Measurements from ENCODE around the gene PEG3.

PEG3 gene

DNA sequence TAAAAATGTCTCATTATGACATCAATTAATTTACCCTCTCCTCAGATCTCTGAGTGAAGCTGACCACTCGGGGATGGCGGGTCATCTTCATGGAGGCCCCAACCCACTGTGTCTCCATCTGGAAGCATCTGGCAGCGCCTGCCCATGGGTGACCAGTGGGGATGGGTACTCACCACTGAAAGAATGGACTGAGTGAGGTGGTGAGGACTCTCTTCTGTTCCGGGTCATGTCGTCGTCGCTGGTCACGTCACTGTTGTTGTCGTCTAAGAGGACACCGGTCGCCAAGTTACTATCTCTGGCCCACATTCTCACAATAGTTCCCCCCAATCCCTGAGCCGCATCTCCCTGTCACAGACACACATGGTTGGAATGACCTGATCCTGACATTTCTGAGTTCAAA lies 17.1 kb downstream of the PEG3 start:
- H3K4me3 ChIP-seq (ENCODE audit: low read length), result no peak overlapping the region
- TF ChIP-seq, protein P1, sequence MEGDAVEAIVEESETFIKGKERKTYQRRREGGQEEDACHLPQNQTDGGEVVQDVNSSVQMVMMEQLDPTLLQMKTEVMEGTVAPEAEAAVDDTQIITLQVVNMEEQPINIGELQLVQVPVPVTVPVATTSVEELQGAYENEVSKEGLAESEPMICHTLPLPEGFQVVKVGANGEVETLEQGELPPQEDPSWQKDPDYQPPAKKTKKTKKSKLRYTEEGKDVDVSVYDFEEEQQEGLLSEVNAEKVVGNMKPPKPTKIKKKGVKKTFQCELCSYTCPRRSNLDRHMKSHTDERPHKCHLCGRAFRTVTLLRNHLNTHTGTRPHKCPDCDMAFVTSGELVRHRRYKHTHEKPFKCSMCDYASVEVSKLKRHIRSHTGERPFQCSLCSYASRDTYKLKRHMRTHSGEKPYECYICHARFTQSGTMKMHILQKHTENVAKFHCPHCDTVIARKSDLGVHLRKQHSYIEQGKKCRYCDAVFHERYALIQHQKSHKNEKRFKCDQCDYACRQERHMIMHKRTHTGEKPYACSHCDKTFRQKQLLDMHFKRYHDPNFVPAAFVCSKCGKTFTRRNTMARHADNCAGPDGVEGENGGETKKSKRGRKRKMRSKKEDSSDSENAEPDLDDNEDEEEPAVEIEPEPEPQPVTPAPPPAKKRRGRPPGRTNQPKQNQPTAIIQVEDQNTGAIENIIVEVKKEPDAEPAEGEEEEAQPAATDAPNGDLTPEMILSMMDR (IDR thresholded peaks at IDR 0.05; ENCODE audit: insufficient read depth, low read depth, low read length, missing control alignments), result no peak
- no peak for DNase-seq (ENCODE audit: low read depth)

DNA sequence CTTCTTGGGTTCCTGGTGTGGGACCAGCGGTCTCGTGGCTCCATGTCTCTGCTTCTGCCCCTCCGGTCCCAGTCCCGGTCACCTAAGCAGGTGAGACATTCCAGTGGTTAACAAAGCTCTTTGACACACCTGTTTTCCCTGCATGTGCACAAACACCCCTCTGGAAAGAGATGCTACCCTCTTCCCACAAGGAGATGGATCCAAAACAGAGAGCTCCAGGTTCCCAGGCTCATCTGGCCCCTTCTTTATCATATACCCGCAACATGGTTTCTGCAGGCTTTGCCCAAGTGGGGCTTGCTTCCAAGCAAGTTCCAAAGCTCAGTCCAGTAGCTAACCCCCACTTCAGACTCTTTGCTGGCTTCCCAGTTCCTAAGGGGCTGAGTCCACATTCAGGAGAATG lies 17.8 kb downstream of the PEG3 start:
- TF ChIP-seq, protein P1 (IDR thresholded peaks at IDR 0.05; ENCODE audit: insufficient read depth, low read depth, low read length, missing control alignments), result no peak
- DNase-seq (ENCODE audit: low read depth), result no peak
- no peak overlapping the region for H3K4me3 ChIP-seq (ENCODE audit: low read length)

DNA sequence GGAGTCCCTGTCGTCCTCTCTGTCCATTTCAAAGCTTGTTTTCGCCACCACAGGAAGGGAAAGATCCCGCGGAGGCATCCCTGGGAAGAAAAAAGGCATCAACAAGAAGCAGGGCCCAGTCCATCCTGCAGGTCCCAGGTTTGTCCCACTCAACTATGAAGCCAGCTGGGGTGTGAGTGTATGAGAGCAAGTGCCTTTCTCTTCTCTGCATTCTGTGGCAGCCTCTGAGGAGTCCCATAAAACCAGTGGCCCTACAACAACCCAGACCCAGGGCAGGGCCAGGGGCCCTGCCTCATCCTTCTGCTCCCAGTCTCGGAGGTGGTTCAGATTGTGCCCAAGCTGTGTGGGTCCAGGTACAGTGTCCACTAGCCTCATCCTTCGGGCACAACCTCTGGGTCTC lies 18.9 kb downstream of the PEG3 start:
- H3K4me3 ChIP-seq (ENCODE audit: low read length), result no peak overlapping the region
- DNase-seq (ENCODE audit: low read depth), result no peak
- TF ChIP-seq, protein P1 (IDR thresholded peaks at IDR 0.05; ENCODE audit: insufficient read depth, low read depth, low read length, missing control alignments), result no peak

DNA sequence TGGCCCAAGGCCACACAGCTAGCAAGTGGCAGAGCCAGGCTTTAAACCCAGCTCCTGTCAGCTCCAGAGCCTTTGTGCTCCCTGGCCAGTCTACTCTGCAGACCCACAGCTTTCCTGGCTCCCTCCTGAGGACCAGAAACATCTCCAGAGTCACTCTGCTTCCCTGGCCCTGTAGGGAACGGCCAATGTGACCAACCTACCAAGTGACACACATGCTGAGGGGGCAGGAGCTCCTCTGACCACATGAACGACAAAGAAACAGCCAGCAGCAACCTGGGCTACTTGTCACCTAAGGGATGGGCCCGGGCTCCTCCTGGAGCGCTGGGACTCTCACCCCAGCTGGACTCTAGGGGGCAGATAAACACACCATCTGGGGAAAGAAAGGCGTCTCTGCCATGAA lies 19.3 kb downstream of the PEG3 start:
- H3K4me3 ChIP-seq (ENCODE audit: low read length), result no peak overlapping the region
- DNase-seq (ENCODE audit: low read depth), result no peak
- TF ChIP-seq, protein P1 (IDR thresholded peaks at IDR 0.05; ENCODE audit: insufficient read depth, low read depth, low read length, missing control alignments), result no peak

DNA sequence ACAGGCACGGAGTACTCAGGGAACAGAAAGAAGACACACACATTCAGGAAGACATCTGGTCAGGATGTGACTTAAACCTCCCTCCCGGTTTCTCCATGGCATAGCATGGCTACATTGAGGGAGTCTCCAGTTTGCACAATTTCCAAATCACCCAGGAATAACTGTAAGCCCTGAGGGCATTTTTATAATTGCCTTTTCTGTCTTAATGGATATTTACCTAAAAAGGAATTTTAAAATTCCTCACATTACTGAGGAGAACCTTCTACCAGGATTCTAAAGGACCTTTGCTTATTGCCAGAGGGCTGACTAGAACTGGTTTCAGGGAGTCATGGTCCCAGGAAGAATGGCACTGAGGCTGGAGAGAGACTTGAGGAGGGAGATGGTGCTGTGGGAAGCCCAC lies 21.4 kb downstream of the PEG3 start:
- DNase-seq (ENCODE audit: low read depth), result no peak
- no peak overlapping the region for H3K4me3 ChIP-seq (ENCODE audit: low read length)
- TF ChIP-seq, protein P1 (IDR thresholded peaks at IDR 0.05; ENCODE audit: insufficient read depth, low read depth, low read length, missing control alignments), result no peak

DNA sequence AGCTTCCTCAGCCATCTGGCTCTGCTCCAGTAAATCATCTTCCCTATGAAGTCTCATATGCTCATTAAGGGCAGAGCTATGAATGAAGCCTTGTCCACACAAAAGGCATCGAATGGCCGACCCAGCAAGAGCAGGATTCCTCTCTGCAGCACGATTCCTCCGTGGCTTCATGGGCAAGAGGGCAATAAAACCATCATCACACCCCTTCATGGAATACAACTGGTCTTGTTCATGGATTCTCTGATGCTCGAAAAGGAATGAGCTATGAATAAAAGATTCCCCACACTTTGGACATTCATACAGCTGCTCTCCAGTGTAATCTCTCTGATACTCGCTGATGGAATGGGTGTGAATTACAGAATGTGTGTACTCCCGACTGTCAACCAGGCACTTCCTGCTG lies 25.9 kb downstream of the PEG3 start:
- H3K4me3 ChIP-seq (ENCODE audit: low read length), result no peak overlapping the region
- no peak for DNase-seq (ENCODE audit: low read depth)
- TF ChIP-seq, protein P1 (IDR thresholded peaks at IDR 0.05; ENCODE audit: insufficient read depth, low read depth, low read length, missing control alignments), result no peak

DNA sequence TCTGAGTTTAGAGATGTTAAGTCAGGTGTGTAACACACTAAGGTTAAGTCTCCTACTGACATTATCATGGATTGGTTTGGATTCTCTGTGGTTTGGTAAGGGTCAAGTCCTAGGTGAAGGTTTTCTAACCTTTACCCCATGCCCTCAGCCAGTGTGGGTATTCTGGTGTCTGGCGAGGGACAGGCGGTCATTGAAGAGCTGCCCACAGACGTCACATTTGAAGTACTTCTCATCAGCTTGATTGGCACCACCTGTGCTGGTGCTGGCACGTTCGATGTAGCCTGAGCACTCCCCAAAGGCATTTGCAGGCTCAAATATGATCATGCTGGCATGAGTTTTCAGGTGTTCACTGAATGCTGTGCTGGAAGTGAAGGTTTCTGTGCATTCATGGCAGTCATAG lies 27.0 kb downstream of the PEG3 start:
- DNase-seq (ENCODE audit: low read depth), result no peak
- TF ChIP-seq, protein P1 (IDR thresholded peaks at IDR 0.05; ENCODE audit: insufficient read depth, low read depth, low read length, missing control alignments), result no peak
- no peak overlapping the region for H3K4me3 ChIP-seq (ENCODE audit: low read length)
